WTC11 (cell line): ENCODE measurements around the gene TMEM86A.

Source experiments
- CTCF ChIP-seq: fragments of 200-600 bp; IDR thresholded peaks from 2 replicates; pipeline ENCODE4 v1.8.0; 2022; ENCODE audit warnings: antibody characterized with exemption
- ESRRA ChIP-seq: sonication (generic); formaldehyde crosslinking; IDR thresholded peaks from 2 replicates; pipeline ENCODE4 v1.8.1; 2022; ENCODE audit warnings: mild to moderate bottlenecking, missing genetic modification reagents, borderline replicate concordance
- MYBL2 ChIP-seq: sonication (generic); formaldehyde crosslinking; IDR thresholded peaks from 2 replicates; pipeline ENCODE4 v1.8.1; 2023; ENCODE audit warnings: mild to moderate bottlenecking, moderate library complexity, missing genetic modification reagents
- SOX15 ChIP-seq: fragments of 250-450 bp; sonication (Bioruptor Pico); IDR thresholded peaks from 2 replicates; pipeline ENCODE4 v1.9.0; 2021; ENCODE audit warnings: mild to moderate bottlenecking
- TCF7 ChIP-seq: sonication (generic); formaldehyde crosslinking; IDR thresholded peaks from 2 replicates; pipeline ENCODE4 v1.8.0; 2022; ENCODE audit warnings: mild to moderate bottlenecking, low read depth, missing genetic modification reagents, moderate library complexity
- TF ChIP-seq, protein P1 (sequence below): sonication (generic); formaldehyde crosslinking; IDR thresholded peaks from 2 replicates; pipeline ENCODE4 v1.8.0; 2023; ENCODE audit warnings: missing genetic modification reagents

GRCh38 chr11:18752502-18752901, 53.9 kb downstream of the TMEM86A start:
- no peak for TF ChIP-seq CTCF
- TF ChIP-seq, protein P1, sequence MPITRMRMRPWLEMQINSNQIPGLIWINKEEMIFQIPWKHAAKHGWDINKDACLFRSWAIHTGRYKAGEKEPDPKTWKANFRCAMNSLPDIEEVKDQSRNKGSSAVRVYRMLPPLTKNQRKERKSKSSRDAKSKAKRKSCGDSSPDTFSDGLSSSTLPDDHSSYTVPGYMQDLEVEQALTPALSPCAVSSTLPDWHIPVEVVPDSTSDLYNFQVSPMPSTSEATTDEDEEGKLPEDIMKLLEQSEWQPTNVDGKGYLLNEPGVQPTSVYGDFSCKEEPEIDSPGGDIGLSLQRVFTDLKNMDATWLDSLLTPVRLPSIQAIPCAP (CRISPR knock-in tag): no peak
- TF ChIP-seq MYBL2 (CRISPR knock-in tag): no peak
- no peak for TF ChIP-seq ESRRA (CRISPR knock-in tag)
- no peak for TF ChIP-seq TCF7 (CRISPR knock-in tag)
- no peak for TF ChIP-seq SOX15 (CRISPR knock-in tag)
